ENCODE measurements around the gene KREMEN1. TPM values are rescaled to one million over a fixed set of nuclear protein-coding genes. Genes with fewer than 3 reads are reported as not detected.

The KREMEN1 gene
- total RNA-seq, 4 donors from 2014 or later = 7.5 to 35.8 (median 15.4) TPM

DNA sequence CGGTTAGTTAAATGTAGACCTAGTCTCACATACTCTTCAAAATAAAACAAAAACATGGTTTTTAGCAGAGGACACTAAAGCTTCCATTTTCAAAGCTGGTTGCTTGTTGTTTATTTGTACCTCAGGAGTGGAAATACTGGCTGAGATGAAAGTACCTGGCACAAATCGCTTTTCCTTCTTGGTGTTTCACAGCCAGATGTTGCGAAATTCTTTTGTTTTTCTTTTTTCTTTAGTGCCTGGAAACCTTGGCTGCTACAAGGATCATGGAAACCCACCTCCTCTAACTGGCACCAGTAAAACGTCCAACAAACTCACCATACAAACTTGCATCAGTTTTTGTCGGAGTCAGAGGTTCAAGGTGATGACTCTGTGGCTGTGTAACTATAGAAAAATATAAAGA, 48.3 kb downstream of the KREMEN1 start:
- intact Hi-C loops (cut with DNase I; ENCODE audit: low total_unique reads) (no loop called here), in situ Hi-C loops (cut with MboI; ENCODE audit: low sequenced_read_pairs in 4 of 4) (no loop called here)
- TF ChIP-seq POLR2A (IDR thresholded peaks at IDR 0.05) = no peak
- no peak for TF ChIP-seq CTCF (IDR thresholded peaks at IDR 0.05 in 4 of 5, conservative IDR thresholded peaks at IDR 0.05 in 1 of 5)
- Histone ChIP-seq H3K27ac (peak overlapping the region in 2 of 4 donors; percentile 11 to 49), H3K36me3 (peaks cover 0 to 9% of the 10 kb centered on the region in 2 donors), H3K27me3 (no peaks in the 10 kb centered on the region), H3K9me3 (no peaks in the 10 kb centered on the region), H3K4me1 (no peaks in the 10 kb centered on the region), H3K4me3 (no peak overlapping the region)
- DNase-seq (no peak), ATAC-seq (peak in 1 of 2 donors; percentile 39)

DNA sequence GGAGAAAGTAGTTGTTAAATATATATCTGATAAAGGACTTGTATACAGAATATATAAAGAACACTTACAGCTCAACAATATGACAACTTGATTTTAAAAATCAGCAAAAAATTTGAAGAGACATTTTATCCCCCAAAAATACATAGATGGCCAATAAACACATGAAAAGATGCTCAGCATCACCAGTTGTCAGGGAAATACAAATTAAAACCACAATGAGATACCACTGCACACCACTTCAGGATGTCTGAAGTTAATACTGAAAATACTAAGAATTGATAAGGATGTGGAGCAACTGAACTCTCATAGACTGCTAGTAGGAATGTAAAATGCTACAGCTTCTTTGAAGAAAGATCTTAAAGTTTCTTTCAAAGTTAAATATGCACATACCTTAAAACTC, 49.2 kb downstream of the KREMEN1 start:
- intact Hi-C loops (cut with DNase I; ENCODE audit: low total_unique reads) = no loop called here
- Histone ChIP-seq H3K27me3 (no peaks in the 10 kb centered on the region), H3K27ac (no peak overlapping the region), H3K36me3 (peaks cover 0 to 9% of the 10 kb centered on the region in 2 donors), H3K9me3 (no peaks in the 10 kb centered on the region), H3K4me3 (no peak overlapping the region), H3K4me1 (no peaks in the 10 kb centered on the region)
- in situ Hi-C loops (cut with MboI; ENCODE audit: low sequenced_read_pairs in 4 of 4) = no loop called here
- ATAC-seq (no peak), DNase-seq (no peak)
- no peak for TF ChIP-seq POLR2A (IDR thresholded peaks at IDR 0.05)
- no peak for TF ChIP-seq CTCF (IDR thresholded peaks at IDR 0.05 in 4 of 5, conservative IDR thresholded peaks at IDR 0.05 in 1 of 5)

GRCh38 chr22:29124777-29125442, 52.1 kb downstream of the KREMEN1 start:
- DNase-seq (no peak), ATAC-seq (no peak)
- Histone ChIP-seq H3K36me3 (peaks cover 0 to 9% of the 10 kb centered on the region in 2 donors), H3K4me1 (peaks cover 0 to 4% of the 10 kb centered on the region in 2 donors), H3K27me3 (no peaks in the 10 kb centered on the region), H3K9me3 (no peaks in the 10 kb centered on the region), H3K27ac (no peak overlapping the region), H3K4me3 (no peak overlapping the region)
- intact Hi-C loops (cut with DNase I; ENCODE audit: low total_unique reads) = no loop called here
- in situ Hi-C loops (cut with MboI; ENCODE audit: low sequenced_read_pairs in 4 of 4) = no loop called here
- TF ChIP-seq POLR2A (IDR thresholded peaks at IDR 0.05) (no peak), CTCF (IDR thresholded peaks at IDR 0.05 in 4 of 5, conservative IDR thresholded peaks at IDR 0.05 in 1 of 5) (no peak)

- peaks cover 0 to 9% of the 10 kb centered on the region in 2 donors for H3K36me3 ChIP-seq
Measured at GRCh38 chr22:29125443-29125778, 52.6 kb downstream of the KREMEN1 start.

More at GRCh38 chr22:29125443-29125778, 52.6 kb downstream of the KREMEN1 start:
- intact Hi-C loops (cut with DNase I; ENCODE audit: low total_unique reads) (no loop called here), in situ Hi-C loops (cut with MboI; ENCODE audit: low sequenced_read_pairs in 4 of 4) (no loop called here)
- Histone ChIP-seq H3K4me1 (peaks cover 0 to 8% of the 10 kb centered on the region in 2 donors), H3K27me3 (no peaks in the 10 kb centered on the region), H3K4me3 (no peak overlapping the region), H3K9me3 (no peaks in the 10 kb centered on the region), H3K27ac (no peak overlapping the region)
- TF ChIP-seq POLR2A (IDR thresholded peaks at IDR 0.05) (no peak), CTCF (IDR thresholded peaks at IDR 0.05 in 4 of 5, conservative IDR thresholded peaks at IDR 0.05 in 1 of 5) (no peak)
- DNase-seq (no peak), ATAC-seq (no peak)
